GM21717 (cell line): Measurements from ENCODE around the gene CD69.
A peak's percentile ranks its signal among the peaks of the same experiment; 100 is the strongest.

Experiments
- ATAC-seq: cut with Tn5 transposase; IDR thresholded peaks from one replicate; pipeline ENCODE4 v1.9.1; 2021; ENCODE audit warnings: mild to moderate bottlenecking, moderate library complexity; ENCODE audit not compliant: unreplicated experiment

The CD69 gene

DNA sequence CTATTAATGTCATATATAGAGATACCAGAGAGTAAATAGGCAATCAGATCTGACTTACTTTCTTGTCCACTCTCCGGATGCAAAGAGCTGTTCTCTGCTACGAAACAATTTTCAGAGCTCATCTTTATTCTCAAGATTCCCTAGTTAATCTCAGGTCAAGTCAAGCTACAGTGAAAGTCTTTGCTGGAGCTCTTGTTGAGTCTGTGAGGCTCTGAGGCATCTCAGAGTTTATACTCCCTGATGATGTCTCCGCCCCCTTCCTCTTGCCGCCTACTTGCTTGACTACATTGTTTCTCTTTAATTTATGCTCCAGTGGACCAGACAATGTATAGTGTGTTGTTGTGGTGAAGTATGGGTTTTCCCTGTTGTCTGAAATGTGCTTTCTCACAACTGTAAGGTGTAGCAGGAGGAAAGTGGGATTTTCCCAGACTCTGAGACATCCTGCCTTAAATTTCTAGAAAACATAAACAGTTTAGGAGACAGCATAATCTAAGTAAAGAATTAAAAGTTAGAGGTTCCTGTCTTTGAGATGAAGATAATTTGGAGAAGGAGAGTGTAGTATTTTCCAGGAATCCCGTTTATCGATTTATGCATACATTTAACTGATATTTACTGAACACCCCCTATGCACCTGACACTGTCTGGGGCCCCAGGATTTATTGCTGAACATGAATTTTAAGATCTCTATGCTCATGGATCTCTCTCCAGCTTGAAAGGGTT is at the start of gene CD69:
TSS of gene CD69 (minus strand) at position 203 of the 720 bp plus-strand sequence. CDS start at position 122, 81 bp downstream.
- peak; percentile 44 for ATAC-seq

DNA sequence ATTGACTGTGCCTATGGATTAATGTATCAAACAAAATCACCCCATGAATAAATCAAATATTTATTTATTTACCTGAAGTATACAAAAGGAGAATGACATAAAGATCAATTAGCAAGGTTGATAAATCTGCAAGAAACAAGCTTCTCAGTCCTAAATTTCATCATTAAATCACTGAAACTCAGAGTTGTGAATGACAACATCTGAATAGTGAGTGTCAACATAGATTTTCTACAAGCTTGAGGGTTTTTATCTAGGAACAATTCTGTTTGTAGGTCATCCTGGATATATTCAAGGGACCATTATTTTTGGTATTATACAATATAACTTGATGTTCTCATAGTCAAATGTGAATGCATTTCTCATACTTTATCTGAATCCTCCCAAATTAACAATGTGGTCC is 49.2 kb upstream of the CD69 start:
- no peak for ATAC-seq

DNA sequence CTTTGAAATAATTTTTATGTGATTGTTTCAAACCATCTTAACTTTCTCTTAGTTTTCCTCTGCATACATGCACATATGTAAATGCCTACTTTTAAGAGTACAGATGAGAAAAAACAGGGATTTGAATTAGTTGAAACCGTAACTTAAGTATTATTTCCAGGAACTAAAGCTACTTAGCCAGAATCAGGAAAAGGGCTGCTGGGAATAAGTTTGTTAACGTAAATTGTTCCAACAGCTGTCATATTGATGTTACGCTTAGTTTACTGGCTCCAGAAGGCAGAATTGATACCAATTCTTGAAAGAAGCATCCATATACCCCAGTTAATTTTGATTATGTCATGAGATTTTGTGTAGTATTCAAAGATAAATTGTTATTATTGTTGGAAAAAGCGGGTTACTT is 48.6 kb upstream of the CD69 start:
- ATAC-seq: no peak

DNA sequence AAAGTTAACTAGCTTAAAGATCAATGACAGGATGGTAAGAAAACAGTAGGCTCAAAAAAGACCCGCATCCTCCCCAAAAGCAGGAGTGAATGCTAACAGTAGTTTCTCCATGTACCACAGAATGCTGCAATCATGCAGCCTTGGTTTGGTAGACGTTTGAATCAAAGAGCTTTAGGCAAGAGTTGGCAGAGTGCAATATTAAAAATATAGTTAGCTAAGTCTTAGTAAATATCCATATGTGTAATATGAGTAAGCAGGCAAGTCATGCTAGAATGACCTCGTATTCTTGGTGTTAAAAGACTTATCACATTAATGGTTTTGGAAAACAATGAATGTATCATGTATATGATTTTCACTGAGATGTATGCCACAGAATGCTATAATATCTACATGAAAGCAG is 47.8 kb upstream of the CD69 start:
- no peak for ATAC-seq

DNA sequence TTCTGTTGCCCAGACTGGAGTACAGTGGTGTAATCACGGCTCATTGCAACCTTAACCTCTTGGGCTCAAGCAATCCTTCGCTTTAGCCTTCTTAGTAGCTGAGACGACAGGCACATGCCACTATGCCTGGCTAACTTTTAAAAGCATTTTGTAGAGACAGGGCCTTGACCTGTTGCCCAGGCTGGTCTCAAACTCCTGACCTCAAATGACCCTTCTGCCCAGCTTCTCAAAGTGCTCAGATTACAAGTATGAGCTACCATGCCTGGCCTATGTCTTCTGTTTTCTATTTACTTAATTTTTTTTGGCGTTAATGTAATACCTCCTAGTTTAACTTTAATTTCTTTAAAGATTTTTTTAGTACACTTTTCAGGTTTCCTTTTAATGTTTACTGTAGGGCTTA is 46.0 kb upstream of the CD69 start:
- no peak for ATAC-seq

DNA sequence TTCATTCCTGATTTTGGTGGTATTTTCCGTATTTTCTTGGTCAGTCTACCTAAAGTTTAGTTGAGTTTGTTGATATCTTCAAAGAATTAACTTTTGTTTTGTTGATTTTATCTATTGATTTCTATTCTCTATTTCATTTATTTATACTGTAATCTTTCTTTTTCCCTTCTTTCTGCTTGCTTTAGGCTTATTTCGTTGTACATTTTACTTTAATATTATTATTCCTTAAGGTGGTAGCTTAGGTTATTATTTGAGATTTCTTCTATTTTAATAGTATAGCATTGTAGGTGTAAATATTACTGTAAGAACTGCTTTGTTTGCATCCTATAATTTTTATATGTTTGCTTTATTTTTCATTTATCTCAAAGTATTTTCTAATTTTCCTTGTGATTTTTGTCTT is 45.2 kb upstream of the CD69 start:
- no peak for ATAC-seq

DNA sequence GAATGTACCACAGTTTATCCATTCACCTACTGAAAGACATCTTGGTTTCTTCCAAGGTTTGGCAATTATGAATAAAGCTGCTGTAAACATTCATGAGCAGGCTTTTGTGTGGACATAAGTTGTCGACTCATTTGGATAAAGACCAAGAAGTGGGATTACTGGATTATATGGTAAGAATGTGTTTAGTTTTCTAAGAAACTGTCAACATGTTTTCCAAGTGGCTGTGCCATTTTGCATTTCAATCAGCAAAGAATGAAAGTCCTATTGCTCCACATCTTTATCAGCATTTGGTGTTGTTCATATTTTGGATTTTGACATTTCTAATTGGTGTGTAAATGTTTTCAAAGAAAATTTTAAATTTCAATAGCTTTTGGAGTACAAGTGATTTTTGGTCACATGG is 39.3 kb upstream of the CD69 start:
- no peak for ATAC-seq

DNA sequence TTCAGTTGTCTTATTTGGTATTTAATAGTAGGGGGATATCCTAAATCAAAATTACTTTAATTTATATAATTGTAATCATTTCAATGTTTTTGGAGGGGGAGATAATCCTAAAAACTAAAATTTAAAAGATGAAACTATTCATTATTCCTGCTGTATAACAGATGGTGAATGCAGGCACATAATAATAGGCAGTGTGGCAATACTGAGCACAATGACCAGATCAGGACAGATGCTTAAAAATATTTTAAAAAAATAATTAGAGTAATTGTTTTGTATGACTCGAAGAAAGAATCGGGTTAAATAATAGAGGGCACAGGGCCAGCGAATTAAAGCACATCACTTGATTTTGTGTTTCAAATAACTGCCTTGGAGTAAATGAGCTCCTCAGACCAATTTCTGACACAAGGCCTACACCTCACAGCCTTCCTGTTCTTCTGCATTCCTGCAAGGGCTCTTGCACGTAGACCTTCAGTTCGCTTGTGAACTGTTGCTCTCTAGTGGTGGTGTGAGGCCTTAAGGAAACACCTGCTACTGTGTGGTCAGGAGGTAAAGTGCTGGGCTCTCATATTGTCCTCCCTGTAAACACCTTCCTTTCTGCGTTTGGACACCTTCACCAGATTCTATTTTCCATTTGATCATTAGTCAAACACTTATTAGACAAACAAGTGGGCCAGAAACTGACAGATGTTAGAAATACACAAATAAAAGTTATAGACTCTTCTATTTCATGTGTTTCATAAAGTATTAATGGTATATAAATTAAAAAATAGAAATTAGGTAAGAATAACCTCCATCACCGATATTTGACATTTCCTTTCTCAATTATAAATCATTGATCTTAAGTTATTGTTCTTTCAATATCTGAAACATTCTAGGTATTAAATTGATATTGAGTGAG is 37.3 kb upstream of the CD69 start:
- peak; percentile 92 for ATAC-seq

DNA sequence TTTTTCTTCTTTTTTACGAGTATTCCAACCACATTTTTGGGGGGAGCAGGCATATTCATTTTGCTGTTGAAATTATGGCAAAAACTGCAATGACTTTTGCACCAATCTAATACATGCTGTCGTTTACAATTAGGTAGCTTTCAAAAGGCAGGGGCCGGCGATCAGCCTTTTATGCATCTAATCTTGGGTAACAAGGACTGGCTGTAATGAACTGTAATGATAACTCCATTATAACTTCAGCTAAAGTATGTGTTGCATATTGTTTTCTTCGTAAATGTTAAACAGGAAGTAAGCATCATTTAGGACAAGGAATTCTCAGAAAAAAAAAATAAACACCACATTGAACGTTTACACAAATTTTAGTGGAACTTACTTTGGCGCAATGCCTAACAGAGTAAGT is 36.3 kb upstream of the CD69 start:
- no peak for ATAC-seq

DNA sequence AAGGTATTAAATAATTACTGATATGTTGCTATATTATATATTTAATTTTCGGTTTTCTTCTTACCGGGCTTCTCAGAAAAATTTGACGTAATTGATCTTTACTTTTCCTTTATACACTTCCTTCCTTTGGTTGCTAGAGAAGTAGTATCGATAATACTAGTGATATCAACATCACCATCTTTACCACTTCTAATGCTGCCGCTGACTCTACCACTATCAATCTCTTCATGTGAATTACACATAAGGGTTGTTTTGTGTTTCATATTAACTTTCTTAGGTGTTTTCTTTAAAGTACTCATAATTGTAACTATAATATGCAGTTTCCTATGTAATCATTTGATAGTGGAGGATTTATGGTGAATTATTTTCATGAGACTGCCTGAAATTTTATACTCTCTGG is 35.6 kb upstream of the CD69 start:
- no peak for ATAC-seq

DNA sequence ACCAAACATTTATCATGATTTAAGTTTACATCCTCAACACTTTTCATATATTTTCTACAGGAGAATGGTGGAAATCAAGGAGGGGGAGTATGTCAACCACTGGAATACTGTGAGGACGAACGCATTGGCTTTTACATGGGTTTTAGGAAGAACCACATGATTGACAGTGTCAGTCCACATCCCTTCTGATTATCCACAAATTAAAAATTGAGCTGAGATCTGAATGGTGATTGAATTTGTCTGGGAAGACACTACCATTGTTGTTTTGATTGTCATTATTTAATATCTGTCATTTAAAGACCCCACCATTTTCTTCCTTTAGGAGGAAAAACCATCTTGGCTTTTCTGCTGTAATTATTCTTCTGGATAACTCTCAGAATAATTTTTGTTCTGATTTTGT is 35.2 kb upstream of the CD69 start:
- ATAC-seq: no peak

DNA sequence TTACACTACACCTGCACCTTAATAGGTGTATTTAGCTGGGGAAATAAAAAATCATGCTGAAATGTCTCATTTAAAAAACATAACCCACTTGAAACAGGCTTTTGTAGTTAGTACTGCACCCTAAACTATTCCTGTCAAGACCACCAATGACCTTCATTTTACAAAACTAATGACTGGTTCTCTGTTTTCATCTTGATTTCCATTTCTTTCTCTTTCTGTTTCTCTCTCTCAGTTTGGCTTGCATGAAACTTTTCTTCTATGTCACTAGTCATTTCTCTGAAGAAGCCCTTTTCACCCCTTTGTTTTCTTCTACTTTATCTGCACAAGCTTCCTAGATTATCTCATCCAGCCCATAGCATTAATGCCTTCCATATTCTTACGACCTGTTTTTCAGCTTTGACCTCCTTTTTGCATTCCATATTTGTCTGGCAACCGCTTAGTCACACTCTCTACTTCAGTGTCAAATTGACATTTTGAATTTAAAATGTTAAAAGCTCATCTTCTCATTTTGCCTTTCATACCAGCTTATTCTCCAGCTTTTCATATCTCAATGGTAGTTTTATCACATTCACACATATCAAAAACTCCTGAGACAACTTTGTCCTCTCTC is 33.9 kb upstream of the CD69 start:
- no peak for ATAC-seq

DNA sequence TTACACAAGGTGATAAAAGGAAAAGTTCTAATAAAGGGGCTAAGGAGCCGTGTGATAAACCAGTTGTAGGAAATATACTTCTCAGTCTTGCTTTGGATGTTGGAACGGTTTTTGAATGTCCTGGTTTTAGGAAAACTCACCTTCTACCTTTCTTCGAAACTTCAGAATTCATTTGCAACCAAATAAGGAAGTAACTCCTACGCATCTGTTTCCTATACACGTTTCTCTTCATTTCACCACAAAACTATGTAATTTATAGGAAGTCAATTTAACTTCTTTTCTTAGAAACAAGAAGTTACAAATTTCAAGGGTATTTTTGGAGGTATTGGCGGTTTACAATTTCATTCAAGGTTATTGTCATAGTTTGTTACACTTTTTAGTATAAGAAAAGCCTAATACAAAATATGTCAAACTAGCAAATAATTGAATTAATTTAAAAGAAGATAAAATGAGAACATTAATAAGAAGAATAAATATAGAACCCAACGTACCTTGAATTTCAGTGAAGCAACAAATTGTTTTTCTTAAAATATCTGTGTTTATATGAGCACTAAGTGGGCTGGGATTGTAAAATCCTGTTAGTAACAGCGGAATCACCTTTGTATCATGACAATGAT is 33.2 kb upstream of the CD69 start:
- ATAC-seq: no peak

DNA sequence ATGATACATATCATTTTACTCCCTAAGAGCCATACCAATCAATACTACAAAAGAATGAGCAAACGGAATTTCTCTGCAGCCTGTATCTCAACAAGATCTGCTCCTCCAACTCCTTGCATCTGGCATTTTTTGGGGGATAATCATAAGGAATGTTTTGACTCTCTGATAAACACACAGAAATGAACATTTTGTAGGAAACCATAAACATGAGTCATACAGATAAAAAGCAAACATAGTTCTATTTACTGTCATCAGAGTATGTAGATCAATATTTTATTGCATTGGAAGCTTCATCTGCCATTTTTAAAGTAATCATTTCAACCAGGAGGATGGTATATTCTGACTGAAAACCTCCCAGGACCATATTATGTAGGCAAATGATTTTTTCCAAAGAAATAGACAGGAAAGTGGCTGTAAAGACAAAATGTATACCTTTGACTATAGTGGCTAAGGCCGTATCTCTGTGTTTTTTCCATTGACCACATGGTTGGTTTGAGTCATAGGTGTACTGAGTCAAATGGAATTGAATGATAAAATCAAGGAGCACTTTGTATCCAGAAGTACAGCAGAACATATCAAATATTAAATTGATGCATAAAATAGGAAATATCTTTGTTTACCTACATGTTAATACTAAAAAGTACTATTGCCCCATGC is 32.4 kb upstream of the CD69 start:
- no peak for ATAC-seq

DNA sequence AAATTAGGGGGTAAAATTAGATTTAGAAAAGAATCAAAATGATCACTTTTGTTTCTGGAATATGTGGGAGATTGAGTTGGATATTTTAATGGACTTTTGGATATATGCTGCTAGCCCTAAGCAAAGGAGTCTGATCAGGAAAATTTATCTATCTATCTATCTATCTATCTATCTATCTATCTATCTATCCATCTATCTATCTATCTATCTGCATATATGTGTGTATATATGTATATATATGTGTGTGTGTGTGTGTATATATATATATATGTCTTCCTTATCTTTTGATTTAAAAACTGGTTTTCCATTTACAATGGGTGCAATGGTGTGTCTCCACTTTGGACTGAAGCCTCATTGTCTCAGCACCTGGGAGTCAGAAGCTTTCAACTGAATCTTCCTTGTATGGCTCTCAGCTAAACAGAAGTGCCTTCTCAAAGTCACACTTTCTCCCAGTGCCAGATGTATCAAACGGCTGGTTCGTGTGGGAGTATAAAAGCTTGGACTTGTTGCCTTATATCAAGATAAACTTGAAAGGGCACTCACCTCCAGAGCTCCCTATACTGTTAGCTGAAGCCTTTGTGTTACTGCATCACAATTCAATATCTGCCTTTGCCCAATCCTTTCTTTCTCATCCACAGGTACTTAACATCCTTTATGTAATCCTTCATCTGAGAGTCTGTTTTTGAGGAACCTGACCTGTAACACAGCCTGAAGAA is 31.6 kb upstream of the CD69 start:
- ATAC-seq: no peak

DNA sequence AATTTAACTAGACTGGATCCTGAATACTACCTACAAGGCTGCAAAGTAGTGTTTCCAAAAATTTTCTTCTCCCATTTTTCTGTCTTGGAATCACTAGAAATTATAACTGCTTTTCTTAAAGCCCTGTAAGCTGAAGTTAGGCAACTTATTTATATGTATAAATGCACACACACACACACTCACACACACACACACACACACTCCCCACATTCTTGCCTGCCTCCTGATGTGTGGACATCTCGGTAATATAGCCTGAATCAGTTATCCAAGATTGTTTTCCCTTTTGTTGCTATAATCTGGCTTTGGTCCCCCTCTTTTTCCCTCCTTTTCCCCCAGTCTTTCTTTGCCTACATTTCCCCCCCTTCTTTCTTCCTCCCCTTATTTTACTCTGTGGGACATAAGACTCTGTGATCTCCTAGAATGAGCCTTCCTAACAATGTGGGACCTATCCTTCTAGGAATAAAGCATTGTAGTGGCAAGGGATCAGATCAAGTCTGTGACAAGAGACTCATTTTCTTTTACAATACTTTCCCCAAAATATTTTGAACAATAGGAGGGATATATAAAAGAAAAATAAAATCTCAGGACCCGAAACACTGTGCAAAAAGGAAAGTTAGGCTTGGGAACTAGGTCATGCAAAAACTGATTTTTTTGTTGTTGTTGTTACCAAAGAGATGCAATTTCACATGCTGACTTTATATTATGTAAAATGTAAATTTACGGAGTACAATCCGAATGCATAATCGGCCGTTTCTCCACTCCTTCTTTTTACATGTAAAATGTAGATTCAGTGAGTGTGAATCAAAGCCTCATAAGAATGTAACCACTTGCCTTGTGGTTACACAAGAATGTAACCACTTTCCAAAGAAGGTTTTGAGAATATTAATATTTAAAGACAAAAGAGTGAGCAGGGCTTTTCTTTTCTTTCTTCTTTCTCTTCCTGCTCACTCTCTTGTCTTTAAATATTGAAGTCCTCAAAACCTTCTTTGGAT is 26.3 kb upstream of the CD69 start:
- no peak for ATAC-seq

DNA sequence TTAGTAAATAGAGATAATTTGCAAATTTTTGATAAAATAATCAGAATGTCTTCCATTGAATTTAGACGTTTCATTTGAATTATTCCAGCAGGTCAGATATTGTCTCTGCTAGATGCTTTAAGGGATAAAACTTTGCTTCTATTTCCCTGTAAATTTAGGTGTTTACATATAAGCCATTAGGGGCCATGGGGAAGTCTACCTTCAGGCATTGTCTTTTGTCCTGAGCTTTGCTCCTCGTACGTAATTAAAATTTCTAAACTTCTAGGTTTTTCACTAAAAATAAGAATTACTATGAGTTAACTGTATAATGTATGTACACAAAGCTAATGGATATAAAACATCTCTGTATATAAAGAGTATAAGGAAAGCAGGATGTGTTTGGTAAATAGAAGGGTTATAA is 24.1 kb upstream of the CD69 start:
- no peak for ATAC-seq

DNA sequence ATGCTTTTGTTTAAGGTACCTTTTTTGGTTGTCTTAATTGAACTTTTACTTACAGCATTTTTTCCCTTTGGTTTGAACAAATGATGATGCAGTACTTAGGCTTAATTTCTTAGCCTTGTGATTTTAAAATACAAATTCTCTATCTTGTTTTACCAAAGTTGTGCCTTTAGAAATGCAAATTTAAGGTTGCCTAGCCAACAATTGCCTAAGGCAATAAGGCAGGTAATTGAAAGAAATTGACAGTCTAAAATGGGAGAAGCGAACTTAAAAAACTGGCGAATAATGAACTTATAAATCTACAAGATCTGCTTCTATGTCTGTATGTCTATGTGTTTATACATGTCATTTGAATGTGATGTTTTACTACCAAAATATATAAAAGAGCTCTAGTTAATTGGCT is 23.6 kb upstream of the CD69 start:
- ATAC-seq: no peak
